GM12878 (cell line): Measurements from ENCODE around the gene TMTC1. TPM values are rescaled to one million over a fixed set of nuclear protein-coding genes. Genes with fewer than 3 reads are reported as not detected.

Experiments
- ATAC-seq: fragments of 200-7000 bp; cut with Tn5 transposase; 3 replicates; pipeline ENCODE4 v1.9.1; 2020; ENCODE audit warnings: mild to moderate bottlenecking, moderate library complexity
- BruUV-seq: library from RNA; stranded (reverse); fragments of 400-500 nt; replicated peaks from 2 replicates; lab custom pipeline; 2021; lab: Mats Ljungman, UMichigan
- CTCF ChIA-PET: fragments of 300-600 bp; sonication (Branson Sonifier 250); formaldehyde crosslinking; extraction: SDS; loops from one replicate; lab custom pipeline; 2021; ENCODE audit warnings: inconsistent platforms; lab: Yijun Ruan, JAX
- POLR2A ChIA-PET: fragments of 350-600 bp; formaldehyde crosslinking; extraction: SDS; loops from one replicate; lab custom pipeline; 2021; ENCODE audit warnings: inconsistent platforms; lab: Charles Lee
- RAD21 ChIA-PET: fragments of 300-600 bp; sonication (Branson Sonifier 250); formaldehyde crosslinking; loops from one replicate; lab custom pipeline; 2023; ENCODE audit warnings: antibody characterized with exemption; ENCODE audit not compliant: unreplicated experiment; lab: Charles Lee
- SMC1A ChIA-PET: fragments of 300-600 bp; sonication (Branson Sonifier 250); formaldehyde crosslinking; loops from one replicate; lab custom pipeline; 2023; ENCODE audit not compliant: unreplicated experiment, uncharacterized antibody; lab: Charles Lee
- DNase-seq: peaks from one replicate; pipeline ENCODE4 v3.0.0-alpha.2; 2011; ENCODE audit warnings: low read depth, low spot score
- FAIRE-seq: peaks from 3 replicates; lab custom pipeline; 2011; peaks lifted over from hg19 to GRCh38; lab: Jason Lieb, UNC
- H2AFZ ChIP-seq: 2 replicates; pipeline ENCODE4 v1.6.0; 2011; ENCODE audit warnings: low read depth, low read length, control low read depth; ENCODE audit not compliant: control insufficient read depth
- H3K27ac ChIP-seq: 2 replicates; pipeline ENCODE4 v1.5.1; 2011; ENCODE audit warnings: control low read depth; ENCODE audit not compliant: control insufficient read depth, insufficient read depth
- H3K27me3 ChIP-seq, 2 experiments: replicated peaks in 1 of 2; 2 replicates each; pipeline versions ENCODE4 v1.6.0 to v1.6.1; 2011; ENCODE audit warnings: low read length in 1 of 2; ENCODE audit not compliant: control insufficient read depth in 2 of 2, insufficient read depth in 2 of 2
- H3K36me3 ChIP-seq, 2 experiments: 2 replicates each; pipeline ENCODE4 v1.5.1; 2011; ENCODE audit warnings: low read length in 1 of 2; ENCODE audit not compliant: control insufficient read depth in 2 of 2, insufficient read depth in 2 of 2
- H3K4me1 ChIP-seq: 2 replicates; pipeline ENCODE4 v1.6.1; 2011; ENCODE audit warnings: mild to moderate bottlenecking, low read length, moderate library complexity, mixed read lengths; ENCODE audit not compliant: control insufficient read depth, insufficient read depth
- H3K4me2 ChIP-seq: 2 replicates; pipeline ENCODE4 v1.6.0; 2011; ENCODE audit warnings: control low read depth; ENCODE audit not compliant: control insufficient read depth, insufficient read depth
- H3K4me3 ChIP-seq: fragments of 200-600 bp; sonication (generic); 2 replicates; pipeline ENCODE4 v1.5.1; 2016
- H3K79me2 ChIP-seq: 2 replicates; pipeline ENCODE4 v1.6.0; 2011; ENCODE audit warnings: low read length; ENCODE audit not compliant: control insufficient read depth, insufficient read depth
- H3K9ac ChIP-seq: 2 replicates; pipeline ENCODE4 v1.8.0; 2011; ENCODE audit warnings: low read length, control low read depth, mixed read lengths; ENCODE audit not compliant: control insufficient read depth, insufficient read depth
- H3K9me3 ChIP-seq: replicated peaks from 3 replicates; pipeline ENCODE4 v1.5.1; 2011; ENCODE audit warnings: mild to moderate bottlenecking, low read length; ENCODE audit not compliant: control insufficient read depth, insufficient read depth
- H4K20me1 ChIP-seq: 2 replicates; pipeline ENCODE4 v1.6.0; 2011; ENCODE audit not compliant: control insufficient read depth, insufficient read depth
- BACH1 ChIP-seq: fragments of 450-650 bp; IDR thresholded peaks from 2 replicates; pipeline ENCODE4 v1.6.1; 2017; ENCODE audit warnings: mild to moderate bottlenecking, borderline replicate concordance
- BRCA1 ChIP-seq: IDR thresholded peaks from 2 replicates; pipeline ENCODE4 v1.6.1; 2011; ENCODE audit warnings: low read depth, low read length, improper control_type of control experiment
- DPF2 ChIP-seq: fragments of 450-650 bp; IDR thresholded peaks from 2 replicates; pipeline ENCODE4 v1.6.1; 2017; ENCODE audit warnings: mild to moderate bottlenecking
- IRF3 ChIP-seq: fragments of 450-650 bp; IDR thresholded peaks from 2 replicates; pipeline ENCODE4 v1.6.1; 2014; ENCODE audit warnings: mild to moderate bottlenecking
- MLLT1 ChIP-seq: fragments of 450-650 bp; IDR thresholded peaks from 2 replicates; pipeline ENCODE4 v1.6.1; 2016; ENCODE audit warnings: mild to moderate bottlenecking
- NFXL1 ChIP-seq: fragments of 450-650 bp; IDR thresholded peaks from 2 replicates; pipeline ENCODE4 v1.6.1; 2017; ENCODE audit warnings: antibody characterized with exemption, mild to moderate bottlenecking, borderline replicate concordance
- PAX5 ChIP-seq: IDR thresholded peaks from 2 replicates; pipeline ENCODE4 v1.6.1; 2011; ENCODE audit warnings: low read depth, low read length, borderline replicate concordance
- RFX5 ChIP-seq: IDR thresholded peaks from 2 replicates; pipeline ENCODE4 v1.6.1; 2011; ENCODE audit warnings: low read depth, low read length, improper control_type of control experiment
- WRNIP1 ChIP-seq: IDR thresholded peaks from 2 replicates; pipeline ENCODE4 v1.6.1; 2011; ENCODE audit warnings: low read depth, low read length, improper control_type of control experiment, borderline replicate concordance
- WGBS: methylation state at CpG from one replicate; pipeline ENCODE4 v1.1.6; 2016; ENCODE audit warnings: low lambda C conversion rate; ENCODE audit not compliant: insufficient replicate concordance, insufficient coverage; ENCODE audit errors: missing lambda C conversion rate; 5-methylcytosine and 5-hydroxymethylcytosine counted together
- in situ Hi-C: fragments of 300-500 bp; cut with MboI; formaldehyde crosslinking; loops from 9 replicates; pipeline ENCODE4 v1.14.3; 2018; ENCODE audit warnings: mixed read lengths
- intact Hi-C: fragments of 100-400 bp; cut with micrococcal nuclease; formaldehyde crosslinking; loops from one replicate; pipeline ENCODE4 v1.14.2; 2022; ENCODE audit not compliant: unreplicated experiment
- polyA plus RNA-seq, 11 experiments: library from polyadenylated mRNA; depleted of rRNA in 4 of 11; unstranded in 6 of 11; stranded (reverse) in 5 of 11; fragments of >200 nt; fragmentation: Nextera tagmentation in 4 of 11; fragmentation: Illumina TruSeq in 1 of 11; extraction: Ambion mirVana in 4 of 11; extraction: Trizol in 1 of 11; gene quantifications; 1 replicate in 1 of 11; 2 replicates in 10 of 11; pipeline versions ENCODE4 v1.2.1 to v1.2.3, GENCODE V29; 2011 to 2016; ENCODE audit warnings: inconsistent platforms in 2 of 11, missing spikeins in 2 of 11, low read depth in 1 of 11
- total RNA-seq, 4 experiments: library from RNA; depleted of rRNA in 3 of 4; stranded (reverse); fragments of >200 nt in 3 of 4; fragmentation: Illumina TruSeq in 1 of 4; extraction: Trizol in 1 of 4; gene quantifications; 2 replicates each; pipeline versions ENCODE4 v1.2.1 to v1.2.3, GENCODE V29; 2013 to 2021
- TF ChIP-seq, protein P1 (sequence below): IDR thresholded peaks from 2 replicates; pipeline ENCODE4 v1.6.1; 2012; ENCODE audit warnings: improper control_type of control experiment, low read depth, low read length; ENCODE audit not compliant: insufficient replicate concordance
- TF ChIP-seq, protein P2 (sequence below): fragments of 450-650 bp; formaldehyde crosslinking; IDR thresholded peaks from 2 replicates; pipeline ENCODE4 v1.4.0; 2020; ENCODE audit warnings: mild to moderate bottlenecking, moderate library complexity

The TMTC1 gene
- total and polyA plus RNA-seq, 10 of the 15 experiments (the other 5 are each of a cell fraction or from before 2014, with no cell fraction given), result 0.10 to 20.9 (median 0.57) TPM

DNA sequence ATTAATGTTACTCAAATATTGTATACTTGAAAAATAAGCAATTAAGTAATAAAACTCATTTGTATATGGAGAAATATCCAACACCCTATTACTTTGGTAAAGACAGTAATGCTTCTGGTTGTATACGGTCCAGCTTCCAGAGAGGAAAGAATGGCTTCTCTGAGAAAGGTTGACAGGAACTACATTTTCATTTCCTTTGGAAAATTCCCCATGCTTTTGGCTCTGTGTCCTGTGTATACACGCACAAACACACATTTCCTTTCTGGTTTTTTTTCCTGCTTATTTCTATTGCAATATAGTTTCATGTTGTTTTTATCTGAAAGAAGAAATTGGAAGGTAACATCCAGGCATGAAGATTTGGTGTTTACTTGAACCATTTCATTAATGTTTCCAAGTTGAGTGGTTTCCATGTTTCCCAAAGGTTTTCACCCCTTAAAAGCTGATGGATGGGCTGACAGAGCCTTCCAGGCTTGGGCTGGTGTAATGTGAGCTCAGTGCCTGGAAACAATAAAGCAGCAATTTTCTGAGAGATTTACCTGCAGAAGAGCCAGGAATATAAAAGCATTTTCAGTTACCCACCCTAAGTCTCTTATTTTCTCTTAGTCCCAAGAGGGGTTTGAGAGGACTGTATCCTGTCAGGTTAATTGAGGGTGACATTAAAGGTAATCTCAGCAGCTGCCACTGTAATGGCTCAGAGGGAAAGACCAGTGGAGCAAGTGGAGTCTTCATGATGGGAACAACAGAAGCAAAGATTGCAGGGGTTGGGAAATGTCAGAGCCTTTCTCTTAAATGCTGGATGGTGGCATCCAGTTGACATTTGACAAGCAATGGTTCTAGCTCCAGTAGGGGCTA is 33.4 kb upstream of the TMTC1 start:
- FAIRE-seq, result no peak
- TF ChIP-seq BACH1 (no peak), IRF3 (no peak), BRCA1 (no peak), RFX5 (no peak), NFXL1 (no peak), DPF2 (no peak), PAX5 (no peak), WRNIP1 (no peak), MLLT1 (no peak)
- TF ChIP-seq, protein P1, sequence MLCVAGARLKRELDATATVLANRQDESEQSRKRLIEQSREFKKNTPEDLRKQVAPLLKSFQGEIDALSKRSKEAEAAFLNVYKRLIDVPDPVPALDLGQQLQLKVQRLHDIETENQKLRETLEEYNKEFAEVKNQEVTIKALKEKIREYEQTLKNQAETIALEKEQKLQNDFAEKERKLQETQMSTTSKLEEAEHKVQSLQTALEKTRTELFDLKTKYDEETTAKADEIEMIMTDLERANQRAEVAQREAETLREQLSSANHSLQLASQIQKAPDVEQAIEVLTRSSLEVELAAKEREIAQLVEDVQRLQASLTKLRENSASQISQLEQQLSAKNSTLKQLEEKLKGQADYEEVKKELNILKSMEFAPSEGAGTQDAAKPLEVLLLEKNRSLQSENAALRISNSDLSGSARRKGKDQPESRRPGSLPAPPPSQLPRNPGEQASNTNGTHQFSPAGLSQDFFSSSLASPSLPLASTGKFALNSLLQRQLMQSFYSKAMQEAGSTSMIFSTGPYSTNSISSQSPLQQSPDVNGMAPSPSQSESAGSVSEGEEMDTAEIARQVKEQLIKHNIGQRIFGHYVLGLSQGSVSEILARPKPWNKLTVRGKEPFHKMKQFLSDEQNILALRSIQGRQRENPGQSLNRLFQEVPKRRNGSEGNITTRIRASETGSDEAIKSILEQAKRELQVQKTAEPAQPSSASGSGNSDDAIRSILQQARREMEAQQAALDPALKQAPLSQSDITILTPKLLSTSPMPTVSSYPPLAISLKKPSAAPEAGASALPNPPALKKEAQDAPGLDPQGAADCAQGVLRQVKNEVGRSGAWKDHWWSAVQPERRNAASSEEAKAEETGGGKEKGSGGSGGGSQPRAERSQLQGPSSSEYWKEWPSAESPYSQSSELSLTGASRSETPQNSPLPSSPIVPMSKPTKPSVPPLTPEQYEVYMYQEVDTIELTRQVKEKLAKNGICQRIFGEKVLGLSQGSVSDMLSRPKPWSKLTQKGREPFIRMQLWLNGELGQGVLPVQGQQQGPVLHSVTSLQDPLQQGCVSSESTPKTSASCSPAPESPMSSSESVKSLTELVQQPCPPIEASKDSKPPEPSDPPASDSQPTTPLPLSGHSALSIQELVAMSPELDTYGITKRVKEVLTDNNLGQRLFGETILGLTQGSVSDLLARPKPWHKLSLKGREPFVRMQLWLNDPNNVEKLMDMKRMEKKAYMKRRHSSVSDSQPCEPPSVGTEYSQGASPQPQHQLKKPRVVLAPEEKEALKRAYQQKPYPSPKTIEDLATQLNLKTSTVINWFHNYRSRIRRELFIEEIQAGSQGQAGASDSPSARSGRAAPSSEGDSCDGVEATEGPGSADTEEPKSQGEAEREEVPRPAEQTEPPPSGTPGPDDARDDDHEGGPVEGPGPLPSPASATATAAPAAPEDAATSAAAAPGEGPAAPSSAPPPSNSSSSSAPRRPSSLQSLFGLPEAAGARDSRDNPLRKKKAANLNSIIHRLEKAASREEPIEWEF, result no peak
- TF ChIP-seq, protein P2, sequence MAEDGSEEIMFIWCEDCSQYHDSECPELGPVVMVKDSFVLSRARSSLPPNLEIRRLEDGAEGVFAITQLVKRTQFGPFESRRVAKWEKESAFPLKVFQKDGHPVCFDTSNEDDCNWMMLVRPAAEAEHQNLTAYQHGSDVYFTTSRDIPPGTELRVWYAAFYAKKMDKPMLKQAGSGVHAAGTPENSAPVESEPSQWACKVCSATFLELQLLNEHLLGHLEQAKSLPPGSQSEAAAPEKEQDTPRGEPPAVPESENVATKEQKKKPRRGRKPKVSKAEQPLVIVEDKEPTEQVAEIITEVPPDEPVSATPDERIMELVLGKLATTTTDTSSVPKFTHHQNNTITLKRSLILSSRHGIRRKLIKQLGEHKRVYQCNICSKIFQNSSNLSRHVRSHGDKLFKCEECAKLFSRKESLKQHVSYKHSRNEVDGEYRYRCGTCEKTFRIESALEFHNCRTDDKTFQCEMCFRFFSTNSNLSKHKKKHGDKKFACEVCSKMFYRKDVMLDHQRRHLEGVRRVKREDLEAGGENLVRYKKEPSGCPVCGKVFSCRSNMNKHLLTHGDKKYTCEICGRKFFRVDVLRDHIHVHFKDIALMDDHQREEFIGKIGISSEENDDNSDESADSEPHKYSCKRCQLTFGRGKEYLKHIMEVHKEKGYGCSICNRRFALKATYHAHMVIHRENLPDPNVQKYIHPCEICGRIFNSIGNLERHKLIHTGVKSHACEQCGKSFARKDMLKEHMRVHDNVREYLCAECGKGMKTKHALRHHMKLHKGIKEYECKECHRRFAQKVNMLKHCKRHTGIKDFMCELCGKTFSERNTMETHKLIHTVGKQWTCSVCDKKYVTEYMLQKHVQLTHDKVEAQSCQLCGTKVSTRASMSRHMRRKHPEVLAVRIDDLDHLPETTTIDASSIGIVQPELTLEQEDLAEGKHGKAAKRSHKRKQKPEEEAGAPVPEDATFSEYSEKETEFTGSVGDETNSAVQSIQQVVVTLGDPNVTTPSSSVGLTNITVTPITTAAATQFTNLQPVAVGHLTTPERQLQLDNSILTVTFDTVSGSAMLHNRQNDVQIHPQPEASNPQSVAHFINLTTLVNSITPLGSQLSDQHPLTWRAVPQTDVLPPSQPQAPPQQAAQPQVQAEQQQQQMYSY (CRISPR knock-in tag), result no peak

More for the DNA sequence above, 33.4 kb upstream of the TMTC1 start:
- H3K4me3 ChIP-seq, result no peak overlapping the region
- intact Hi-C loops, result no loop called here
- no peak overlapping the region for H3K4me2 ChIP-seq
- ATAC-seq (no peak), DNase-seq (no peak)
- no peaks in the 10 kb centered on the region for H3K27me3 ChIP-seq
- no peak overlapping the region for H2AFZ ChIP-seq
- BruUV-seq, result no TSS peak
- H3K36me3 ChIP-seq, result no peaks in the 10 kb centered on the region
- ChIA-PET POLR2A (no interaction called here), SMC1A (interaction anchor here (0.8 kb wide), 1 partner anchor 8 kb away, joined by 3 read pairs; no protein-coding TSS in a partner anchor), RAD21 (no interaction called here), CTCF (interaction anchor here (1.1 kb wide), 1 partner anchor 9 kb away, joined by 3 read pairs; no protein-coding TSS in a partner anchor)
- H3K4me1 ChIP-seq, result no peaks in the 10 kb centered on the region
- no peak overlapping the region for H3K9ac ChIP-seq
- no peaks in the 10 kb centered on the region for H3K9me3 ChIP-seq
- no peak overlapping the region for H3K27ac ChIP-seq
- in situ Hi-C loops, result no loop called here
- H4K20me1 ChIP-seq, result no peaks in the 10 kb centered on the region
- H3K79me2 ChIP-seq, result no peaks in the 10 kb centered on the region
- 17% methylated on average over 2 of the region's 2 CpGs for WGBS
